ENCODE measurements around the gene SGK2. TPM values are rescaled to one million over a fixed set of nuclear protein-coding genes. Genes with fewer than 3 reads are reported as not detected.

The SGK2 gene
- total RNA-seq, 4 donors from 2014 or later, result 0.16 to 2.2 TPM; not detected in 2

DNA sequence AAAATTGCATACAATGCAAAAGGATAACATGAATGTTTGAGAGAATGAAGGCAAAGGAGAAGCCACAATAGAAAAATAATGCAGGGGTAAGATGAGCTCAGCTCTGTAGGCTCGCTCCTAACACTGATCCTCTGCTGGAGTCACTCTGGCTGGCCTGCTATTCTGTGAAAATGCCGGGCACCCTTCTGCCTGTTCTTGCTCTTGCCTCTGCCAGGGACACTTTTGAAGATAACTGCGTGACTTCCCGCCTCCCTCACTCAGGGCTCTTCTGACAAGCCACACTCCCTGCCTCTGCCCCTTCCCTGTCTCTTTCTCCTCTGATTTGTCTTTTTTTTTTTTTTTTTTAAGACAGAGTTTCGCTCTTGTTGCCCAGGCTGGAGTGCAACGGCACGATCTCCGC is 72.8 kb downstream of the SGK2 start:
- ATAC-seq, result no peak
- no peaks in the 10 kb centered on the region for H3K4me1 ChIP-seq
- TF ChIP-seq, protein P1, sequence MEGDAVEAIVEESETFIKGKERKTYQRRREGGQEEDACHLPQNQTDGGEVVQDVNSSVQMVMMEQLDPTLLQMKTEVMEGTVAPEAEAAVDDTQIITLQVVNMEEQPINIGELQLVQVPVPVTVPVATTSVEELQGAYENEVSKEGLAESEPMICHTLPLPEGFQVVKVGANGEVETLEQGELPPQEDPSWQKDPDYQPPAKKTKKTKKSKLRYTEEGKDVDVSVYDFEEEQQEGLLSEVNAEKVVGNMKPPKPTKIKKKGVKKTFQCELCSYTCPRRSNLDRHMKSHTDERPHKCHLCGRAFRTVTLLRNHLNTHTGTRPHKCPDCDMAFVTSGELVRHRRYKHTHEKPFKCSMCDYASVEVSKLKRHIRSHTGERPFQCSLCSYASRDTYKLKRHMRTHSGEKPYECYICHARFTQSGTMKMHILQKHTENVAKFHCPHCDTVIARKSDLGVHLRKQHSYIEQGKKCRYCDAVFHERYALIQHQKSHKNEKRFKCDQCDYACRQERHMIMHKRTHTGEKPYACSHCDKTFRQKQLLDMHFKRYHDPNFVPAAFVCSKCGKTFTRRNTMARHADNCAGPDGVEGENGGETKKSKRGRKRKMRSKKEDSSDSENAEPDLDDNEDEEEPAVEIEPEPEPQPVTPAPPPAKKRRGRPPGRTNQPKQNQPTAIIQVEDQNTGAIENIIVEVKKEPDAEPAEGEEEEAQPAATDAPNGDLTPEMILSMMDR (IDR thresholded peaks at IDR 0.05), result no peak
- TF ChIP-seq POLR2AphosphoS5 (IDR thresholded peaks at IDR 0.05) (no peak), POLR2A (IDR thresholded peaks at IDR 0.05) (no peak), EP300 (IDR thresholded peaks at IDR 0.05) (no peak)
- H3K27me3 ChIP-seq, result no peaks in the 10 kb centered on the region
- peaks cover 3 to 97% of the 10 kb centered on the region in 2 donors for H3K36me3 ChIP-seq
- H3K9me3 ChIP-seq, result no peaks in the 10 kb centered on the region
- H3K27ac ChIP-seq, result no peak overlapping the region
- WGBS, 2 donors (ENCODE audit: low coverage in 1 of 2), result 92 to 93% methylated on average over 2 to 4 of the region's 8 CpGs
- H3K4me3 ChIP-seq, result no peak overlapping the region

Other genes starting within 250 kb of the SGK2 start
- gene SRSF6, start 101.1 kb upstream of the SGK2 start, total RNA-seq, result 10 to 100 TPM; 25.3 to 47.5 (median 31.3) TPM
- 10 to 100 TPM in 2 of 4 donors, 1 to 10 TPM in 2; 7.5 to 34.7 (median 15.7) TPM for gene L3MBTL1, start 51.3 kb upstream of the SGK2 start, total RNA-seq
- gene IFT52, start 31.9 kb downstream of the SGK2 start, total RNA-seq, result 10 to 100 TPM; 13.6 to 22.1 (median 16.7) TPM
- gene MYBL2, start 108.1 kb downstream of the SGK2 start, total RNA-seq, result under 1 TPM in 1 of 4 donors, not detected in 3; 0.20 TPM
- gene GTSF1L, start 168.0 kb downstream of the SGK2 start, total RNA-seq, result not detected

Data from gastroesophageal sphincter (tissue), 4 donors.